GM21786 (cell line): ENCODE results near the gene ADGRF1.
"Not testable (repeated sequence)": the region's sequence is repeated elsewhere in the genome, so short reads cannot be mapped to it uniquely, and the experiment has no call there.

Experiments used
- ATAC-seq: cut with Tn5 transposase; IDR thresholded peaks from one replicate; pipeline ENCODE4 v1.9.1; 2021; ENCODE audit not compliant: unreplicated experiment

ADGRF1 gene

GRCh38 chr6:47023573-47023972 lies 18.6 kb downstream of the ADGRF1 start:
- ATAC-seq: no peak

GRCh38 chr6:47022191-47022590 lies 19.9 kb downstream of the ADGRF1 start:
- no peak for ATAC-seq

GRCh38 chr6:47019941-47020340 lies 22.2 kb downstream of the ADGRF1 start:
- no peak for ATAC-seq

GRCh38 chr6:47016909-47017308 lies 25.2 kb downstream of the ADGRF1 start:
- ATAC-seq: no peak

- ATAC-seq: no peak
These were observed 25.9 kb downstream of the ADGRF1 start for GRCh38 chr6:47016261-47016660.

- no peak for ATAC-seq
These were observed 27.7 kb downstream of the ADGRF1 start for GRCh38 chr6:47014401-47014800.

GRCh38 chr6:47009583-47009982 lies 32.5 kb downstream of the ADGRF1 start:
- ATAC-seq: no peak

- no peak for ATAC-seq
These were observed 33.8 kb downstream of the ADGRF1 start for GRCh38 chr6:47008397-47008763.

GRCh38 chr6:47007657-47008396 lies 34.3 kb downstream of the ADGRF1 start:
- no peak for ATAC-seq

GRCh38 chr6:47005486-47005885 lies 36.6 kb downstream of the ADGRF1 start:
- ATAC-seq: no peak

- no peak for ATAC-seq
These were observed 37.7 kb downstream of the ADGRF1 start for GRCh38 chr6:47004463-47004862.

- no peak for ATAC-seq
These were observed 41.3 kb downstream of the ADGRF1 start for GRCh38 chr6:47000842-47001241.

GRCh38 chr6:46998436-46999017 lies 43.6 kb downstream of the ADGRF1 start:
- no peak for ATAC-seq

GRCh38 chr6:46997646-46998045 lies 44.5 kb downstream of the ADGRF1 start:
- no peak for ATAC-seq

GRCh38 chr6:46996860-46997641 lies 45.1 kb downstream of the ADGRF1 start:
- no peak for ATAC-seq

- ATAC-seq: no peak
These were observed 47.2 kb downstream of the ADGRF1 start for GRCh38 chr6:46994933-46995332.

GRCh38 chr6:46993846-46994245 lies 48.3 kb downstream of the ADGRF1 start:
- ATAC-seq: no peak

- ATAC-seq: not testable (repeated sequence)
These were observed 49.7 kb downstream of the ADGRF1 start for GRCh38 chr6:46992391-46992790.

GRCh38 chr6:46990818-46991510 lies 51.2 kb downstream of the ADGRF1 start:
- not testable (repeated sequence) for ATAC-seq

GRCh38 chr6:46990031-46990644 lies 52.0 kb downstream of the ADGRF1 start:
- no peak for ATAC-seq

GRCh38 chr6:46989398-46989797 lies 52.7 kb downstream of the ADGRF1 start:
- ATAC-seq: no peak
